Measurements from ENCODE around the gene C10orf62. TPM values are rescaled to one million over a fixed set of nuclear protein-coding genes. Genes with fewer than 3 reads are reported as not detected.
A peak's percentile ranks its signal among the peaks of the same experiment; 100 is the strongest.
"Not testable (repeated sequence)": the region's sequence is repeated elsewhere in the genome, so short reads cannot be mapped to it uniquely, and the experiment has no call there.

Gene C10orf62
- total and polyA plus RNA-seq, 2 experiments from 2014 or later, result 0.30 TPM; not detected in 1

- H3K27ac ChIP-seq, result peak within 1 kb of the TSS; percentile 83
- no peaks in the 10 kb centered on the region for H3K36me3 ChIP-seq
- no peak for TF ChIP-seq CTCF (IDR thresholded peaks at IDR 0.05; ENCODE audit: low read depth, low read length)
- peak within 1 kb of the TSS; percentile 56 for H3K4me3 ChIP-seq
- peak; percentile 94 to 96 for DNase-seq (ENCODE audit: low read depth in 1 of 2, low spot score in 1 of 2)
- no peaks in the 10 kb centered on the region for H3K27me3 ChIP-seq
- H3K9me3 ChIP-seq (ENCODE audit: low read depth), result no peaks in the 10 kb centered on the region
- no peaks in the 10 kb centered on the region for H3K4me1 ChIP-seq (ENCODE audit: low read depth)
These were observed 43.7 kb downstream of the C10orf62 start, which contains the start of gene MORN4 for GRCh38 chr10:97632949-97633884. Gene MORN4 (minus strand): TSS chr10:97633500. CDS start chr10:97619653, 13,847 bp downstream.

GRCh38 chr10:97633921-97634320 lies 44.4 kb downstream of the C10orf62 start:
- no peaks in the 10 kb centered on the region for H3K27me3 ChIP-seq
- no peaks in the 10 kb centered on the region for H3K36me3 ChIP-seq
- H3K4me1 ChIP-seq (ENCODE audit: low read depth), result no peaks in the 10 kb centered on the region
- no peaks in the 10 kb centered on the region for H3K9me3 ChIP-seq (ENCODE audit: low read depth)
- H3K27ac ChIP-seq, result peak overlapping the region; percentile 83
- H3K4me3 ChIP-seq, result peak overlapping the region; percentile 56
- TF ChIP-seq CTCF (IDR thresholded peaks at IDR 0.05; ENCODE audit: low read depth, low read length), result peak; percentile 8
- peak in 1 of 2 donors; percentile 15 for DNase-seq (ENCODE audit: low read depth in 1 of 2, low spot score in 1 of 2)

GRCh38 chr10:97635577-97635976 lies 46.1 kb downstream of the C10orf62 start:
- DNase-seq (ENCODE audit: low read depth in 1 of 2, low spot score in 1 of 2), result no peak
- H3K27ac ChIP-seq, result no peak overlapping the region
- no peaks in the 10 kb centered on the region for H3K9me3 ChIP-seq (ENCODE audit: low read depth)
- no peaks in the 10 kb centered on the region for H3K27me3 ChIP-seq
- H3K36me3 ChIP-seq, result no peaks in the 10 kb centered on the region
- TF ChIP-seq CTCF (IDR thresholded peaks at IDR 0.05; ENCODE audit: low read depth, low read length), result no peak
- H3K4me3 ChIP-seq, result no peak overlapping the region
- no peaks in the 10 kb centered on the region for H3K4me1 ChIP-seq (ENCODE audit: low read depth)

- not testable (repeated sequence) for H3K27ac ChIP-seq; H3K27me3 ChIP-seq; H3K36me3 ChIP-seq; DNase-seq (ENCODE audit: low read depth in 1 of 2, low spot score in 1 of 2); H3K4me1 ChIP-seq (ENCODE audit: low read depth); H3K4me3 ChIP-seq; H3K9me3 ChIP-seq (ENCODE audit: low read depth)
These were observed 49.6 kb downstream of the C10orf62 start for GRCh38 chr10:97639090-97639489.

- H3K36me3 ChIP-seq, result no peaks in the 10 kb centered on the region
- no peaks in the 10 kb centered on the region for H3K9me3 ChIP-seq (ENCODE audit: low read depth)
- DNase-seq (ENCODE audit: low read depth in 1 of 2, low spot score in 1 of 2), result peak; percentile 100
- H3K27me3 ChIP-seq, result no peaks in the 10 kb centered on the region
- H3K4me1 ChIP-seq (ENCODE audit: low read depth), result peaks cover 5% of the 10 kb centered on the region
- peak within 1 kb of the TSS; percentile 89 for H3K27ac ChIP-seq
- H3K4me3 ChIP-seq, result peak within 1 kb of the TSS; percentile 70
- no peak for TF ChIP-seq CTCF (IDR thresholded peaks at IDR 0.05; ENCODE audit: low read depth, low read length)
These were observed 50.8 kb downstream of the C10orf62 start, which contains the start of gene PI4K2A for GRCh38 chr10:97640174-97640867. Gene PI4K2A (plus strand): TSS chr10:97640671. CDS start chr10:97640743, 72 bp downstream.

Other genes with a start within 250 kb of the C10orf62 start
- gene RRP12, start 188.4 kb upstream of the C10orf62 start, total RNA-seq, result 14.5 and 16.2 TPM in 2 replicates
- 14.8 and 14.9 TPM in 2 replicates for gene RRP12, start 188.4 kb upstream of the C10orf62 start, polyA plus RNA-seq
- 912 and 1,364 TPM in 2 replicates for gene PGAM1, start 163.5 kb upstream of the C10orf62 start, total RNA-seq
- 1,322 and 1,889 TPM in 2 replicates for gene PGAM1, start 163.5 kb upstream of the C10orf62 start, polyA plus RNA-seq
- gene EXOSC1, start 143.7 kb upstream of the C10orf62 start, total RNA-seq, result 33.6 and 38.3 TPM in 2 replicates
- gene EXOSC1, start 143.7 kb upstream of the C10orf62 start, polyA plus RNA-seq, result 56.5 and 75.0 TPM in 2 replicates
- 30.8 and 43.2 TPM in 2 replicates for gene ZDHHC16, start 143.5 kb upstream of the C10orf62 start, total RNA-seq
- 58.4 and 85.5 TPM in 2 replicates for gene ZDHHC16, start 143.5 kb upstream of the C10orf62 start, polyA plus RNA-seq
- gene MMS19, start 91.3 kb upstream of the C10orf62 start, total RNA-seq, result 94.0 and 124 TPM in 2 replicates
- 72.5 and 85.6 TPM in 2 replicates for gene MMS19, start 91.3 kb upstream of the C10orf62 start, polyA plus RNA-seq
- 9.5 and 13.5 TPM in 2 replicates for gene UBTD1, start 90.8 kb upstream of the C10orf62 start, total RNA-seq
- 13.1 and 15.8 TPM in 2 replicates for gene UBTD1, start 90.8 kb upstream of the C10orf62 start, polyA plus RNA-seq
- gene ANKRD2, start 16.9 kb upstream of the C10orf62 start, total RNA-seq, result not detected in 2 replicates
- gene ANKRD2, start 16.9 kb upstream of the C10orf62 start, polyA plus RNA-seq, result not detected in 2 replicates
- 2.1 and 3.8 TPM in 2 replicates for gene HOGA1, start 5.3 kb upstream of the C10orf62 start, total RNA-seq
- 2.1 and 5.3 TPM in 2 replicates for gene HOGA1, start 5.3 kb upstream of the C10orf62 start, polyA plus RNA-seq
- gene MORN4, start 43.8 kb downstream of the C10orf62 start, total RNA-seq, result 16.8 and 18.7 TPM in 2 replicates
- gene MORN4, start 43.8 kb downstream of the C10orf62 start, polyA plus RNA-seq, result 48.1 and 61.4 TPM in 2 replicates
- 19.7 and 24.9 TPM in 2 replicates for gene PI4K2A, start 51.0 kb downstream of the C10orf62 start, total RNA-seq
- 15.8 and 20.1 TPM in 2 replicates for gene PI4K2A, start 51.0 kb downstream of the C10orf62 start, polyA plus RNA-seq
- gene AVPI1, start 97.5 kb downstream of the C10orf62 start, total RNA-seq, result 8.7 and 19.0 TPM in 2 replicates
- gene AVPI1, start 97.5 kb downstream of the C10orf62 start, polyA plus RNA-seq, result 12.9 and 15.8 TPM in 2 replicates
- 35.2 and 38.3 TPM in 2 replicates for gene MARVELD1, start 124.0 kb downstream of the C10orf62 start, total RNA-seq
- 41.7 and 55.5 TPM in 2 replicates for gene MARVELD1, start 124.0 kb downstream of the C10orf62 start, polyA plus RNA-seq
- 39.1 and 59.8 TPM in 2 replicates for gene ZFYVE27, start 147.4 kb downstream of the C10orf62 start, total RNA-seq
- 50.7 and 52.8 TPM in 2 replicates for gene ZFYVE27, start 147.4 kb downstream of the C10orf62 start, polyA plus RNA-seq
- 23.7 and 35.0 TPM in 2 replicates for gene SFRP5, start 182.3 kb downstream of the C10orf62 start, total RNA-seq
- gene SFRP5, start 182.3 kb downstream of the C10orf62 start, polyA plus RNA-seq, result 29.3 and 38.2 TPM in 2 replicates

Measured in cardiac muscle cell (in vitro differentiated cells and primary cell).